Thyroid gland (tissue), 4 donors: ENCODE measurements around the gene SHISA9.

Experiments used
- POLR2A ChIP-seq, 2 donors: fragments of 450-650 bp; IDR thresholded peaks; one replicate each; pipeline ENCODE4 v1.6.1; 2017; ENCODE audit warnings: antibody characterized with exemption in 2 of 2, mild to moderate bottlenecking in 2 of 2, moderate library complexity in 1 of 2
- TF ChIP-seq, protein P1 (sequence below), 6 experiments: fragments of 200-600 bp in 3 of 6; fragments of 450-650 bp in 3 of 6; sonication (generic) in 3 of 6; IDR thresholded peaks; one replicate each; pipeline ENCODE4 v1.5.1; 2016 to 2019; ENCODE audit warnings: antibody characterized with exemption in 6 of 6, mild to moderate bottlenecking in 2 of 6, inconsistent platforms in 1 of 6, moderate library complexity in 1 of 6

DNA sequence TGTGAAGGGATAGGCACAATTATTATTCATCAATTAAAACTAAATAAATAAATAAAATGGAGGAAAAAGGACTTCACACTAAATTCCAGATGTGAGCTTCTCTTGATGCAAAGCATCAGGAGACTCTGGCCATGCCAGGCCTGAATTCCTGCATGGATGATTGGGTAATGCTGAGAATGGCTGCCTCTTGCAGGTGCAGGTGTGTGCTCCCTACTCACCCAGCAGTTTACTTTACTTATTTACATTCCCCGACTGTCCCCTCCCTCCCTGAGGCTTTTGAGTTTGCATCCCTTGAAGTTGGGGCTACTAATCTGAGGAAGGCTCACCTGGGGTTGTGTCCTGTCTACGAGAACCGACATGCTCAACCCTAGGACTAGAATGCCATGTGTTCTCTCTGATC is 200.4 kb downstream of the SHISA9 start:
- TF ChIP-seq, protein P1, sequence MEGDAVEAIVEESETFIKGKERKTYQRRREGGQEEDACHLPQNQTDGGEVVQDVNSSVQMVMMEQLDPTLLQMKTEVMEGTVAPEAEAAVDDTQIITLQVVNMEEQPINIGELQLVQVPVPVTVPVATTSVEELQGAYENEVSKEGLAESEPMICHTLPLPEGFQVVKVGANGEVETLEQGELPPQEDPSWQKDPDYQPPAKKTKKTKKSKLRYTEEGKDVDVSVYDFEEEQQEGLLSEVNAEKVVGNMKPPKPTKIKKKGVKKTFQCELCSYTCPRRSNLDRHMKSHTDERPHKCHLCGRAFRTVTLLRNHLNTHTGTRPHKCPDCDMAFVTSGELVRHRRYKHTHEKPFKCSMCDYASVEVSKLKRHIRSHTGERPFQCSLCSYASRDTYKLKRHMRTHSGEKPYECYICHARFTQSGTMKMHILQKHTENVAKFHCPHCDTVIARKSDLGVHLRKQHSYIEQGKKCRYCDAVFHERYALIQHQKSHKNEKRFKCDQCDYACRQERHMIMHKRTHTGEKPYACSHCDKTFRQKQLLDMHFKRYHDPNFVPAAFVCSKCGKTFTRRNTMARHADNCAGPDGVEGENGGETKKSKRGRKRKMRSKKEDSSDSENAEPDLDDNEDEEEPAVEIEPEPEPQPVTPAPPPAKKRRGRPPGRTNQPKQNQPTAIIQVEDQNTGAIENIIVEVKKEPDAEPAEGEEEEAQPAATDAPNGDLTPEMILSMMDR (IDR thresholded peaks at IDR 0.05) = no peak
- no peak for TF ChIP-seq POLR2A (IDR thresholded peaks at IDR 0.05)
